Suprapubic skin (tissue), 4 donors: Measurements from ENCODE around the gene OGDHL. TPM values are rescaled to one million over a fixed set of nuclear protein-coding genes. Genes with fewer than 3 reads are reported as not detected.
"Not testable (repeated sequence)": the region's sequence is repeated elsewhere in the genome, so short reads cannot be mapped to it uniquely, and the experiment has no call there.

Experiments
- DNase-seq, 2 donors: peaks; one replicate each; pipeline ENCODE4 v3.0.0-alpha.2; 2019; ENCODE audit warnings: low spot score in 2 of 2
- H3K27ac ChIP-seq: fragments of 200-600 bp; sonication (generic); one replicate; pipeline ENCODE4 v1.5.1; 2019
- H3K27me3 ChIP-seq: fragments of 200-600 bp; sonication (generic); one replicate; pipeline ENCODE4 v1.5.1; 2019
- H3K36me3 ChIP-seq: fragments of 200-600 bp; sonication (generic); one replicate; pipeline ENCODE4 v1.5.1; 2019
- H3K4me1 ChIP-seq: fragments of 200-600 bp; sonication (generic); one replicate; pipeline ENCODE4 v1.5.1; 2019
- H3K4me3 ChIP-seq: fragments of 200-600 bp; sonication (generic); one replicate; pipeline ENCODE4 v1.5.1; 2019; ENCODE audit warnings: mild to moderate bottlenecking
- H3K9me3 ChIP-seq: fragments of 200-600 bp; sonication (generic); one replicate; pipeline ENCODE4 v1.5.1; 2019
- CTCF ChIP-seq, 2 donors: fragments of 200-600 bp in 1 of 2; fragments of 450-650 bp in 1 of 2; sonication (generic) in 1 of 2; IDR thresholded peaks; one replicate each; pipeline ENCODE4 v1.5.1; 2016 to 2019; ENCODE audit warnings: antibody characterized with exemption in 2 of 2, mild to moderate bottlenecking in 1 of 2, moderate library complexity in 1 of 2
- EP300 ChIP-seq: sonication (generic); formaldehyde crosslinking; IDR thresholded peaks from one replicate; pipeline ENCODE4 v1.6.1; 2017; ENCODE audit warnings: antibody characterized with exemption
- POLR2A ChIP-seq, 2 donors: fragments of 450-650 bp; IDR thresholded peaks; one replicate each; pipeline ENCODE4 v1.6.1; 2017; ENCODE audit warnings: antibody characterized with exemption in 2 of 2, mild to moderate bottlenecking in 2 of 2, moderate library complexity in 2 of 2
- POLR2AphosphoS5 ChIP-seq, 3 donors: sonication (generic); formaldehyde crosslinking; IDR thresholded peaks; one replicate each; pipeline ENCODE4 v1.6.1; 2017; ENCODE audit warnings: antibody characterized with exemption in 3 of 3
- WGBS: methylation state at CpG from one replicate; pipeline ENCODE4 v1.1.5; 2018; 5-methylcytosine and 5-hydroxymethylcytosine counted together
- total RNA-seq, 4 donors: library from RNA; depleted of rRNA; stranded (reverse); fragments of >200 nt; gene quantifications; one replicate each; pipeline ENCODE4 v1.1.0, GENCODE V29; 2016

The OGDHL gene
- total RNA-seq, 4 donors from 2014 or later, result 0.18 TPM; not detected in 3

GRCh38 chr10:49756031-49756430 lies 6.1 kb downstream of the OGDHL start:
- WGBS, result 71% methylated on average over 3 of the region's 3 CpGs
- no peaks in the 10 kb centered on the region for H3K9me3 ChIP-seq
- H3K4me1 ChIP-seq, result no peaks in the 10 kb centered on the region
- H3K4me3 ChIP-seq, result no peak overlapping the region
- TF ChIP-seq CTCF (IDR thresholded peaks at IDR 0.05), result no peak
- no peak for TF ChIP-seq EP300
- H3K27me3 ChIP-seq, result peaks cover 22% of the 10 kb centered on the region
- DNase-seq, result no peak
- no peaks in the 10 kb centered on the region for H3K36me3 ChIP-seq
- H3K27ac ChIP-seq, result no peak overlapping the region

GRCh38 chr10:49754951-49755350 lies 7.2 kb downstream of the OGDHL start:
- not testable (repeated sequence) for DNase-seq, H3K27ac ChIP-seq, H3K9me3 ChIP-seq, H3K36me3 ChIP-seq, H3K4me1 ChIP-seq, H3K4me3 ChIP-seq
- H3K27me3 ChIP-seq, result peaks cover 14% of the 10 kb centered on the region
- 85% methylated on average over 7 of the region's 7 CpGs for WGBS

GRCh38 chr10:49752584-49752983 lies 9.5 kb downstream of the OGDHL start:
- Histone ChIP-seq H3K4me3 (no peak overlapping the region), H3K9me3 (no peaks in the 10 kb centered on the region), H3K27me3 (peaks cover 4% of the 10 kb centered on the region), H3K27ac (no peak overlapping the region), H3K4me1 (no peaks in the 10 kb centered on the region), H3K36me3 (no peaks in the 10 kb centered on the region)
- WGBS, result 90% methylated on average over 4 of the region's 7 CpGs
- TF ChIP-seq POLR2A (IDR thresholded peaks at IDR 0.05), result no peak
- no peak for TF ChIP-seq POLR2AphosphoS5 (IDR thresholded peaks at IDR 0.05)
- no peak for TF ChIP-seq EP300
- TF ChIP-seq CTCF (IDR thresholded peaks at IDR 0.05), result no peak
- DNase-seq, result no peak

GRCh38 chr10:49751636-49752510 lies 10.2 kb downstream of the OGDHL start:
- no peak for DNase-seq
- Histone ChIP-seq H3K36me3 (no peaks in the 10 kb centered on the region), H3K27me3 (peaks cover 4% of the 10 kb centered on the region), H3K4me1 (no peaks in the 10 kb centered on the region), H3K4me3 (no peak overlapping the region), H3K27ac (no peak overlapping the region), H3K9me3 (no peaks in the 10 kb centered on the region)
- no peak for TF ChIP-seq POLR2AphosphoS5 (IDR thresholded peaks at IDR 0.05)
- WGBS, result 84% methylated on average over 15 of the region's 20 CpGs

- H3K4me3 ChIP-seq, result no peak overlapping the region
- no peaks in the 10 kb centered on the region for H3K36me3 ChIP-seq
- peaks cover 4% of the 10 kb centered on the region for H3K27me3 ChIP-seq
- 100% methylated on average over 3 of the region's 5 CpGs for WGBS
- H3K27ac ChIP-seq, result no peak overlapping the region
- no peaks in the 10 kb centered on the region for H3K9me3 ChIP-seq
- no peak for DNase-seq
- TF ChIP-seq POLR2AphosphoS5 (IDR thresholded peaks at IDR 0.05), result no peak
- TF ChIP-seq CTCF (IDR thresholded peaks at IDR 0.05), result no peak
- no peaks in the 10 kb centered on the region for H3K4me1 ChIP-seq
Measured at GRCh38 chr10:49751216-49751615, 10.9 kb downstream of the OGDHL start.

GRCh38 chr10:49750546-49750945 lies 11.6 kb downstream of the OGDHL start:
- WGBS, result 88% methylated on average over 9 of the region's 9 CpGs
- no peaks in the 10 kb centered on the region for H3K36me3 ChIP-seq
- H3K4me1 ChIP-seq, result no peaks in the 10 kb centered on the region
- H3K9me3 ChIP-seq, result no peaks in the 10 kb centered on the region
- H3K4me3 ChIP-seq, result no peak overlapping the region
- peak in 1 of 2 donors; percentile 31 for DNase-seq
- peaks cover 4% of the 10 kb centered on the region for H3K27me3 ChIP-seq
- no peak overlapping the region for H3K27ac ChIP-seq
- TF ChIP-seq POLR2AphosphoS5 (IDR thresholded peaks at IDR 0.05), result no peak
- TF ChIP-seq POLR2A (IDR thresholded peaks at IDR 0.05), result no peak
- no peak for TF ChIP-seq EP300
- TF ChIP-seq CTCF (IDR thresholded peaks at IDR 0.05), result no peak
